ENCODE results near the gene ZNF76. TPM values are rescaled to one million over a fixed set of nuclear protein-coding genes. Genes with fewer than 3 reads are reported as not detected.

Gene ZNF76
- 7.2 and 7.9 TPM in 2 replicates for total RNA-seq (2014; rRNA removed; shearing (Covaris generic))
- polyA plus RNA-seq (2014; cell fraction: nucleus; rRNA removed), result 29.4 and 36.2 TPM in 2 replicates

DNA sequence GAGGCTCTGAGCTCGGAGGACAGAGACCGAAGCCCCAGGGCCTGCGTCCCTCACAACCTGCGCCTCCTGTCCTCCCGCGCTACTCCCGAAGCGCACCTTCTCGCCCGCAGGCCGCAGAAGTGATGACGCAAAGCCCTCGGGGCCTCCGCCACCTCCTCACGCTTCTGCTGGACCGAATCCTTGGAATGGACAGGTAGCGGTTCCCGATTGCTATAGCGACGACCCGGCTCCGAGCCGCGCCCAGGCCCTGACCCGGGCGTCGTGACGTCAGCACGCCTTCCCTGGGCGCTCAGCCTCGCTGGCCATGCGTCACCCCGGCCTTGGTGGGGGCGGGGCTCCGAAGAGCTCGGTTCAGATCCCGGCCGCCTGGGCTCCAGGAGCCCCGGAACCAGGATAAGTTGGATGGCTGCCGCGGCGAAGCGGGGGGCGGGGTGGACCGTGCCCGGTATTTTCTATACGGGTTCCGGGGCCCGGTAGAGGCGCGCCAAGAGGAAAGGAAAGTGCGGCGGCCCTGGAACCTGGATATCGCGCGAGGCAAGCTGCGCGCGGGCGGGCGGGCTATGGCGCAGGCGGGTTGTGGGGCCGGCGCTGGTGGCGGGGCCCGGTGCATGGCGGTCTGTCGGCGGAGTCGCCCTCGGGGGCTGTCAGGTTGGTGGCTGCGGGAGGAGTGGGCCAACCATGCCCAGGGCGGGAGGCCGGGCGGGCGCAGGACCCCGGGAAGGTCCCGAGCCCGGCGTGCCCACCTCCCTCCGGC, at the start of gene ZNF76:
Gene ZNF76, plus strand, starts transcription at position 542 of the 754 bp plus-strand sequence. CDS start 21,417 bp downstream, outside the sequence.
- peak; percentile 93 for DNase-seq (ENCODE audit: extremely low read depth, low read depth)

DNA sequence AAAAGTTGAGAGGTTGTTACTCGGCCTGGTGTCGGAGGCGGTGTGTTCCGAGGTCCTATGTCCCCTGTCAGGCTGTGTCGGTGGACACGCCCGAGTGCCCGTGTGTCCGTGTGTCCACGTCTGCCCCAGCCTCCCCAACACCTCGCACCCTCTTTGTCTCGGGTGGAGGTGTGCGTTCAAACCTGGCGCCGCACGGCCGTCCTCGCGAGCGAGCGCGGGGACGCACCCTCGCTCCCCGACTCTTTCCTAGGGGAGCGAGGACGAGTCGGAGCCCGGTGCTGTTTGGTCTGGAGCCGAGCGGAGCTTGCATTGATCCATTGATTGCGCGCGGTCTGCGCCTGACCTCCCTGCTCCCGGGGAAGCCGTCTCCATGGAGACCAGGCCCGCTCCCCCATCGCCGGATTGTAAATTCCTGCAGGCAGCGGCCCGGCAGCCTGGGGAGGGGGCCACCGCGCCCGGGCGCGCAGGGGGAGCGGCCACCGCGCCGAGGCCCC, 46.2 kb upstream of the ZNF76 start:
- no peak for DNase-seq (ENCODE audit: extremely low read depth, low read depth)

DNA sequence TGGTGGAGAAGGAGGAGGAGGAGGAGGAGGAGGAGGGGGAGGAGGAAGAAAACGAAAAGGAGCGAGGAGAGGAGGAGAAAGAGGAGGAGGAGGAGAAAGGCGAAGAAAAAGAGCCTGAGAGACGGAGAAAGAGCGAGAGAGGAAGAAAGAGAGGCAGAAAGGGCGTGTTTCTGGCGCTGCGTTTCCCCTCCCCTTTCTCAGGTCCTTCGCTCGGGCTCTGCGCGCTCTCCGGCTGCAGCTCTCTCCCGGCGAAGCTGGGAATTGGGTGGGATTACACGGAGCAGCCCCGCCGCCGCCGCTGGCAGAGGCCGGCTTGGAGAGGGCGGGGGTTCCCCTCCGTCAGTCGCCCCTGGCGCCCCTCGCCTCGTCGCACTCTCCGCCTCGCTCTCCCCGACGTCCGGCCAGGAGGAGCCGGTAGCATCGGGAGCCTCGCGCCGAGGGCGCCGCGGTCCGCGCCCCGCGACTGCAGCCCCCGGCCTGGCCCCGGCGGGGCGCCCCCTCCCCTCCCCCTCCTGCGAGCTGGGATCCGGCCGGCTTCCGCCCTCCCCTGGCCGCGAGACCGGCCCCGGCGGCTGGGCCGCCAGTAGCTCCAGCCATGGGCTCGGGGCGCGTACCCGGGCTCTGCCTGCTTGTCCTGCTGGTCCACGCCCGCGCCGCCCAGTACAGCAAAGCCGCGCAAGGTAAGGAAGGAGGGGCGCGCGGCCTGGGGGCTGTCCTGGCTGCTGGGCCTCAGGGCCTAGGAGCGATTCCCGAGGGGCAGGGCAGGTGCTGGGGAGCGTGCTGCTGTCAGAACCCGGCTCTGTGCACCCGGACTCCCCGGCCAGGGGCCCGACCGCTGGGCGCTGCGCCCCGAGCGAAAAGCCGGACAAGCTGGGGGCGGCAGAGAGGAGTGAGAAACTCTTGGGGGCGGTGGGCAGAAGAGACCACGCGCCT, 45.4 kb upstream of the ZNF76 start, which contains the start of gene SCUBE3:
Gene SCUBE3, plus strand, starts transcription at position 133 of the 933 bp plus-strand sequence. Its CDS starts 463 bp downstream, at position 596.
- no peak for DNase-seq (ENCODE audit: extremely low read depth, low read depth)

DNA sequence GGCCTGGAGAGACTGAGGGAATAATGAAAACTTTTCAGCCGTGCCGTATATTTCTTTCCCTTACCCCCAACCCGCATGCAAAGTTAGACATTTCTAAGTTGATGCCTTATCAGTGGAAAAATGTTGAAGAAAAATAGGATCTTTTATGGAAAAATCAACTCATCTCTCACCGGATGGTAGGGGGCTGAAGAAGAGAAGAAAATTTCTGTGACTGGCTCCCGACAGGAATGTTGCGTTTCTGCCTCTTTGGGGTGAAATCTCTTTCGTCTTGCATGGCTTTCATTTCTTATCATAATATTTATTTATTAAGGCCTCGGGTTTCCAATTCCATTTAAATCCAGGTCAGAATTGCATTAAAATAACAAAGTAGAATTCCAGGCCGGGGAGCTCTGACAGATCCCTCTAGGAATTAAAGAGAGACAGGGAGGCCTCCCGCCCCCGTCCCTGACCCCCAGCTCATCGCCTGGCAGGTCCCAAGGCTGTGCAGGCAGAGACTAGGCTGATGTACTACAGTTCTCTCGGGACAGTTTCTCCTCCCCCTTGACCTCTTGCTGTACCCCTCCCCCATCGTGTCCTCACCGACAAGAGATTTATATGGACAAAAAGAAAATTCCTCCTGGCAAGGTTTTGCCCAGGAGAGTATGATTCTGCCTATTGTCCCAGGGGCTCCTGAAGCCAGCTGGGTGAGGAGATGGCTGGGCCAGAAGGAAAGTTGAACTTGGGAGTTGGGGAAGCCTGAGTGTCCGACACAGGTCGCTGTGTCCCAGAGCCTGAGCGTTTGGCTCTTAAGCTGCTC, 44.5 kb upstream of the ZNF76 start:
- DNase-seq (ENCODE audit: extremely low read depth, low read depth), result no peak

DNA sequence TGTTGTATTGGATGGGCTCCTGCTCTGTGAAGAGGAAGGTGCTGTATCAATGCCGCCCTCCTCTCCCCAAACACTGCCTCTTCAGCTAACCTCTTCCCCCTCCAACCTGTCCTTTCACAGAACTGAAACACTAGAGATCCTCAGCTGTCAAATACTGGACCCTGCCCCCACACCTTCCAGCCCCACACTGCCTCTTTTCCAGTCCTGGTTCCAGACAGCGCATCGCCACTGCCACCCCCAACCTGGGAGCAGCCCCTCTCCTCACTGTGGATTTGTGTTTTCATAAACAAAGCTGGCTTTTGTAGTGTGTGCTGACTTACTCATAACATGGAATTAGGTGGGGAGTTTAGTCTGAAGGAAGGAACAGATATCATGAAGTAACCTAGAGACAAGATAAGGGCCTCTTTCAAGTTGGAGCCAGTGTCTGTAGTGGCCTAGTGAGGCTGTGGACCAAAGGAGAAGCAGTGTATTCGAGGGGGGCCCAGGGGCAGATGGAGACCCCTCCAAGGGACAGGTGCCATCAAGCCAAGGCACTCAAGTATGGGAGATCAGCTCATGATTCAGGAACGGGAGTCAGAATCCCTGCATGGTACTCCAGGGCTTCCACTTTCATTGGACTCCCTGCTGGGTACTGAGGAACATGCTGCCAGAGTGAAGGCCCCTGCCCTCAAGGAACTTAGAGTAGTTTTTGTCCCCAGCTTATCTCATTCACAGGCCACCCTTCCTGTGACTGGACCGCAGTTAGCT, 43.7 kb upstream of the ZNF76 start:
- DNase-seq (ENCODE audit: extremely low read depth, low read depth), result no peak

DNA sequence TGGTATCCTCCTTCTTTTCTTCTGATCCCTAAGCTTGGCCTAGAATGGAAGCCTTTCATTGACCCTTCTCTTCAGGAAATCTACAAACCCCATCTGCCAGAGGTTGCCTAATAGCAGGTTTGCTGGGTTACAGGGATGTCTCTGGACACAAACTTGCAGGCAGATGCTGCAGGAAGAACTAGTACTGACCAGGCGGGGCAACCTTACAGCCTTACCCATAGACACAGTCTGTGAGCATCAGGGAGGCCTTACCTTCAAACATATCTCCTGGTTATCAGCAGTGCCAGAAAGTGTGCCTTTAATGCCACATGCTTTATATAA, 43.2 kb upstream of the ZNF76 start:
- no peak for DNase-seq (ENCODE audit: extremely low read depth, low read depth)

DNA sequence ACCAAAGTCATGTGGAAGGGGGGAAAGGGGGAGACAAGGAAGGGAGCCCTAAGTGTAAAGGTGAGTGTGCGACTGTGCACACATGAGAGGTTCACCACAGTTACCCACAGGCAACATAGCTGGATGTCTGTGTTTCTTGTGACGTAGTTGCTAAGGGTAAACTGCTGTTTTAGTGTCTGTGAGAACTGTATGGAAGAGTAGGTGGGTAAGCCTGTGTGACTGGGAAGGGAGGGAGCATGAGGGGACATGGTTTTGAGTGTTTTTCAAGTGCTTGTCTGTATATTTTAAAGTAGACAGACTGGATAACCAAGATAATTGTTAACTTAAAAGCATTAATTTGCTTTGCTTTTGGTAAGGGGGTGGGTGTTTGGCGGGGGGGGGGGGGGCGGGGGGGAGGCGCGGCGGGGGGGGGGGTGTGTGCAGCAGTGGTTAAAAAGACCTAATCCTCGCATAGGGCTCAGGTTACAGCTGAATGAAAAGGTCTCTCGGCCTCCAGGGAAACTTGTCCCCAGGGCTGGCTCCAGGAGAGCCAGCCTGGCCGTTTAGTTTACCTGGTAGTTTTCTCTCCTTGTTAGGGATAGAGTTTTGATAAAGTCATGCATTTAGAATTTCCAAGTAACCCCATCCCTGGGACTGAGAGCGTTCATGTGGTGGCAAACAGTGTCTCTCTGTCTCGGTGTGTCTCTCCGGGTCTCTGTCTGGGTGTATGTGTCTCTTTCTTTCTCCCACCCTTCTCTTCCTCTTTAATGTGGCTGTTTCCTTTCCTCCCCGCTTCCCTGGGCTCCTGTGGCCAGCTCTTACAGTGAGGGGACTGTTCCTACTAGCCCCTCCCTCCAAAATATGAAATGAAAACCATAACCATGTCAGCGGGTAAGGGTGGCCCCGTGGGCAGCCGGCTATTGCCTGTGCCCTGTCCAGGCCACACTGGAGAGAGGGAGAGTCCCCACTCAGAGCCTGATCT, 42.4 kb upstream of the ZNF76 start:
- no peak for DNase-seq (ENCODE audit: extremely low read depth, low read depth)

DNA sequence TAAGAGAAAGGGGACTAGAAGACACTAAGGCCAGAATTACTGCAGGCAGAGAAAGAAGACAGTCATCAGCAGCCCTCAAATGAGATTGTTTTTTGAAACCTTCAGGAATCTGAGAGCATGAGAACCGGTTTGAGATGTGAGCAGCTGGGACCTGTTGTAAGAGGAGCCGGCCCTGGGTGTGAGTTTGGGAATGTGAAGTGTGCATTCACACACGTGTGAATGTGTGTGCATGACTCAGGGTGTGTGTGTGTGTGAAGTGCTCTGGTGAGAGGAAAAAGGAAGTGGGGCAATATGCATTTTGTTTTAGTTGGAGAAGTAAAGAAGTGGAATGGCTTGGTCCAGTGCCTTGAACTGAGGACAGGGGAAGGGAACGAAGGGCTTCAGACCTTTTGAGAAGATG, 41.5 kb upstream of the ZNF76 start:
- DNase-seq (ENCODE audit: extremely low read depth, low read depth), result no peak

DNA sequence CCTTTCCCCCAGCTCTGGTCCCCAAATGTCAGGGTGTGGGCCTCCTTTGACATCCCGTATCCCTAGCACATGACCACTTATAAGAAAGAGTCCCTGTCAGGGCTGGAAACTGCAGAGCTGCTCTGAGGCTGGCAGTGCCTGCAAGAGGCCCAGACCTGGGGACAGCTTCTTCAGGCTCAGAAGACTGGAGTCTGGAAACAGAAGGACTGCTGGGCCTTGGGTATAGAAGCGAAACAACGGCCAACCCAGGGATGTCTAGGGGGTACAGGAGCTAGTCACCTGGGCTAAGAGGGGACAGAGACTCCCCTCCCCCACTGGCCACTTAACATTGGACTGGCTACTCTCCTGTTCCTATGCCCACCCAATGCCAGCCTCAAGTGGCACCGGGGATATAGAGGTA, 41.1 kb upstream of the ZNF76 start:
- no peak for DNase-seq (ENCODE audit: extremely low read depth, low read depth)

DNA sequence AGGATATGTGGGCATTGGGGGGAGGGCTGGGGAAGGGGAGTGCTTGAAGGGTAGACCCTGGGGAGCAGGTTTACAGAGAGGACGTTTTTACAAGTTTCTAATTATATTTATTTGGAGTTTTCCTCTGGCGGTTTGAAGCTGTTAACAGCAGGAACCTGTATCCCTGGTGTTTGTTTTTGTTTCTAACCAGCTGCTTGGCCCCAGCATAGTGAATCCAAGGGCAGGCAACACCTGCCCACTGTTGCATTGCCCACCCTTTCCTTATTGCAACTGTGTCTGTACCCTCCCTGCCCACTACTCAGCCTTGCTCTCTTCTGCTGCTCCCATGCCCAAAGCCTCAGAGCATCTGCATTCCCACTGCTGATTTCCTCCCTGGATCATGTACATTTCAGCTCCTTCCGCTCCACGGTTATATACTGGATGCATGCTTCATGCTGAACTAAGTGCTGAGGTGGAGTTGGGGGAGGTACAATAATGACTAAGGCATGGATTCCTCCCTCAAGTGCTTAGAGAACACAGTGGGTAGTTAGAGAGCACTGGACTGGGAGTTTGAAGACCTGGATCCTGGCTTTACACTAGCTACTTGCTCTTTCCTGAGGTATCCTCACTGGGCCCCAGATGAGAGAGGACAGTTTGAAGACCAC, 39.7 kb upstream of the ZNF76 start:
- no peak for DNase-seq (ENCODE audit: extremely low read depth, low read depth)

DNA sequence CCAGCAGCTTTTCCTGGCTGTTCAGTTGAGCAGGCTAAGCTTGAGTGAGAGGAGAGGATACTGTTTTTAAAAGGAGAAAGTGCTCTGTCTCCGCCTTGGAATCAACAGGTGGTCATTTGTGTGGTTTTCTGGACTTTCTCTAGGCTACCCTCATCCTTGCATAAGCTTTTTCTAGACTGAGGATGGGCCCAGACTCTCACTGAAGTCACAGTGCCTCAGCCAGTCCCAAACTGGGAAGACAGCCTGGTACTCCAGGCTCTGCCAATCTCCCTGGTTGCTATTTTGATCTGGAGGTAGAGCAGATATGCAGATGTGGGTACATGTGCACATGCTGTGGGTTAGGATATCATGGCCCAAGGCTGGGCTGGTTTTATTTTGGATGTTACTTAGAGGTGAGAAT, 38.8 kb upstream of the ZNF76 start:
- no peak for DNase-seq (ENCODE audit: extremely low read depth, low read depth)

DNA sequence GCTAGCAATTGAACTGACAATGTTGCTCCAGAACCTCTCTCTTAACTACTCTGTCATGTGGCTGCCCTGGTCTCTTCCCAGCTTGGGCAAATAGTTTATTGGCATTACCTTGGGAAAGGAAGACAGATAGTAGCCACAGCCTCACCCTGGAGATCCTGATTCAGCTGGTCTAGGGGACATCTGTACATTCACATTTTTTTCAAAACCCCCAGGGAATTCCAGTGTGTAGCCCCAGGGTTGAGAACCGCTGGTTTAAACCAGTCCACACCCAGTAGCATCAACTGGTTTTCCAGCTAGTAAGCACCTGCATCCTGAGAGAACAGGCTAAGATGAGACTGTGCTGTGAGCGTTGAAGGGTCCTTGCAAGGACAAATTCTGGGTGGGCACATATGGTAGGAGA, 36.1 kb upstream of the ZNF76 start:
- DNase-seq (ENCODE audit: extremely low read depth, low read depth), result no peak

DNA sequence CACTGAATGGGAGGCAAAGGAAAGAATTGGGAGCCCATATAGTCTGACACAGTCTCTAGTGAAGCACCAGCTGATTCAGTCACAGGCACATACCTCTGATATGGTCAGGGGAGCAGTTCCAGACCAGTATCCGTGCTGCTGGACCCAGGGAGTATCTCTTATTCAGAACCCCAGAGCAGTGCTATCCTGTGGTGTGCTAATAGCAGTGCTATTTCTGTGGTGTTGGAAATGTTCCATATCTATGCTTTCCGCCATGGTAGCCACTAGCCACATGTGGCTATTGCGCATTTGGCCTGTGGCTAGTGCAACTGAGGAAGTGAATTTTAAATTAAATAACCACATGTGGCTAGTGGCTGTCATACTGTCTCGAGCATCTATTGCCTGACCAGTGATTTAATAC, 34.8 kb upstream of the ZNF76 start:
- DNase-seq (ENCODE audit: extremely low read depth, low read depth), result no peak

DNA sequence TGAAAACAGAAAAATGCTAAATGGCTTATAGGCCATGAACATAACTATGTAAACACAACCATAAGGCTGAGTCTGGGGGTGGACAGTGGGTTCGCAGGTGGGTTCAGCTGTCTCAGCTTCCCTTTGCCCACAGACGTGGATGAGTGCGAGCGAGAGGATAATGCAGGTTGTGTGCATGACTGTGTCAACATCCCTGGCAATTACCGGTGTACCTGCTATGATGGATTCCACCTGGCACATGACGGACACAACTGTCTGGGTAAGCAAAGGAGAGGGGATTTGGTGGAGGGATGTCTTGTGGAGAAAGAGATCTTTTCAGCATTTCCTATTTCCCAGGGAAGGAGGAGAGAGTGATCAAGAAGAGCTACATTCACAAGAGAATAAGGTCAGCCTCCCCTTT, 31.1 kb upstream of the ZNF76 start:
- no peak for DNase-seq (ENCODE audit: extremely low read depth, low read depth)

DNA sequence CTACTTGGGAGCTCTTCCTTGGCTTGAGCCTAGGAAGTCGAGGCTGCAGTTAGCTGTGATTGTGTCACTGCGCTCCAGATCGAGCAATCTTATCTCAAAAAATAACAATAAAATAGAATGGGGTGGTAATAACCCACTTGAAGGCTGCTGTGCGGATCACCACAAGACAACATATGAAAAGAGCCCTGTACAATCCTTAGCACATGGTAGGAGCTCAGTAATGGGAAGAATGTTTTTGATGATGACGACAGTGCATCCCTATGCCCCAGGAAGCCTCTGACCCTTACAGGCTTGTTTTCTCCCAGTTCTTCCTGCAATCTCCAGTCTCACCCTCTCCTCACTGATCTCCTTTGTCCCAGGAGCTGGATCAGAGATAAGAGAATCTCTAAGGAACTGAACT, 30.2 kb upstream of the ZNF76 start:
- DNase-seq (ENCODE audit: extremely low read depth, low read depth), result no peak

DNA sequence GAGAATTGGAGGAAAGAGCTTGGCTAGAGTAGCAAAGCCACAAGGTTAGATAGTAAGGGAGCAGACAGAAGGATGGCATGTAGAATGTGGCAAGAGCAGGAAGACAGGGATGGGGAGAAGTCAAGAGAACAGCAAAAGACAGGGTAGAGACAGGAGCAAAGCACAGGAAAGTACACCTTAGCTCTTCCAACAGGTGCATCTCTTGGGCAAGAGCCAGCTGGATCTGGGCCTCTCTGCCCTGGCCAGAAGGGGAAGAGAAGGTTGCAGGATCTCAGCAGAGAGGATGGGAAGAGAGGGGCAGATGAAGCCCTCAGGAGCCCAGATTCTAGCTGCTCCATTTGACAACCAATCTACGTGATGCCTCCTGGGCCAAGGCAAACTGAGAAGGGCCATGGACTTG, 29.0 kb upstream of the ZNF76 start:
- no peak for DNase-seq (ENCODE audit: extremely low read depth, low read depth)

DNA sequence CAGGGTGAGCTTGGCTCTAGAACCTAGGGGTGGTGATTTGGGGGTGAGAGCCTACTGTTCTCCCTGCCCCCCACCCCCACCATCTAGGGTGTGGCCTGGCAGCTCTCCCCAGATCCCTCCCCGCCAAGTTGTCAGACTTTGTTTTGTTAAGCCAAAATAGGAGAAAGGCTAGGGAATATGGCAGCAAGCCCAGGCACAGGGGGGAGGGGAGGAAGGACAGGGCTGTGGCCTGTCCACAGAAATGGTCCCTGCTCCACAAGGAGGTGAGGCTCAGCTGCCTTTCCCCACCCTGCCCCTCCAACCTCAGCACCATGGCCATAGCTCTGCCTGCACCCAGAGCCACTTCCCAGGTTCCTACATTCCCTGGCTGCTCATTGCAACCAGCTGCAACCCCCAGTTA, 28.6 kb upstream of the ZNF76 start:
- DNase-seq (ENCODE audit: extremely low read depth, low read depth), result no peak

DNA sequence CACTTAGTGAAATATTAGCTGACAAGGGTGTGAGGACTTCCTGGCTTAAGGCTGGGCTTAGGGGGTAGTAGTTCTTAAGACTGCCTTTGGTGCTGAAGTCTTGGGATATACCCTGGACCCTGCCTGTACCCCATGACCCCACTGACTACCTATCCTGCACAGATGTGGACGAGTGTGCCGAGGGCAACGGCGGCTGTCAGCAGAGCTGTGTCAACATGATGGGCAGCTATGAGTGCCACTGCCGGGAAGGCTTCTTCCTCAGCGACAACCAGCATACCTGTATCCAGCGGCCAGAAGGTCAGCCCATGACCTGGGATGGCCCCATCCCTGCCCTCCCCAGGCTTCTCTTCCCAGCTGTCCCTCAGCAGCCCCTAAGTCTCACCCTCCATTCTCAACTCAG, 28.0 kb upstream of the ZNF76 start:
- DNase-seq (ENCODE audit: extremely low read depth, low read depth), result no peak
